Hair follicular keratinocyte (primary cell): ENCODE results near the gene PROSER3. TPM values are rescaled to one million over a fixed set of nuclear protein-coding genes. Genes with fewer than 3 reads are reported as not detected.

ENCODE experiments used
- total RNA-seq: library from RNA; depleted of rRNA; stranded (reverse); fragments of >200 nt; gene quantifications from 2 replicates; pipeline ENCODE4 v1.2.3, GENCODE V29; 2015

The PROSER3 gene
- total RNA-seq: 8.4 and 11.7 TPM in 2 replicates

DNA sequence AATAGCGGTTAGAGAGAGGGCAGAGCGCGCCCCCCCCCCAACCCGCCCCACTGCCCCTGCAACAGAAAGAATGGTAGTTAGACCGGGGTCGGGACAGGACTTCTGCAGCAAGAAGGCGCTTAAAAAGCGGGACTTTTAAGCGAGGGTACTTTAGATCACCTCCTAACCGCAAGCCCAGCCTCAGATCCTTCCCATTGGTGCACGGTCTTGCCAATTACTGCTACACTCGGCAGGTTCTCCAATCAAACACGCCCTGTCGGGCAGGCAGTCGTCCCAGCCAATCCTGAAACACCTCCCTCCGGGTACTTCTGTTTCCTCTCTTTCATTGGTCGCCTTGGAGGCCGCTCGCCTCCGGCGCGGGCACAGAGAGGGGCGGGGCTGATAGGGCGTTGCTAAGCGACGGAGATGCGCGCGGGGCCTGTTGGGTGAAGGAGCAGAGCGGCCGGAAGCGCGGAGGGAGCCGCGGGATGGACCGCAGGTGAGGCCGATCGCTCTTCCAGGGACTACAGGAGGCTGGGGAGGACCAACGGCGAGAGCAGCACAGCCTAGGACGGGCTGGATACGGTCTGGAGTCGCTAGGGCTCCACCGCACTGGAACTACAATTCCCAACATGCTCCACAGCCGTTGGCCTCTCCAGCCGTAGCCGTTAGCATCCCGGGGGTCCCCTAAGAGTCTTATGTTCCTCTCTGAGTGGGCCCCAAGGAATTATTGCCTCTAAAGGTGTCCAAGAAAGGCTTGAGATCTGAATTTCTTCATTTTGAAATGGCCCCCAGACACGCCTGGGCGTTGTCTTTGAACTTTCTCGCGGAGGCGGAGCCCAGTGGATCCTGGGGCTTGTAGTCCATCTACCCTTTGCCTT, at the start of gene PROSER3:
Gene PROSER3, plus strand, starts transcription at position 428 of the 860 bp plus-strand sequence. Its CDS starts 40 bp downstream, at position 468.

GRCh38 chr19:35717665-35718344, 40.2 kb upstream of the PROSER3 start, which contains the start of gene KMT2B:
Gene KMT2B, plus strand, starts transcription at chr19:35718003. Its CDS starts 16 bp downstream, at chr19:35718019.

DNA sequence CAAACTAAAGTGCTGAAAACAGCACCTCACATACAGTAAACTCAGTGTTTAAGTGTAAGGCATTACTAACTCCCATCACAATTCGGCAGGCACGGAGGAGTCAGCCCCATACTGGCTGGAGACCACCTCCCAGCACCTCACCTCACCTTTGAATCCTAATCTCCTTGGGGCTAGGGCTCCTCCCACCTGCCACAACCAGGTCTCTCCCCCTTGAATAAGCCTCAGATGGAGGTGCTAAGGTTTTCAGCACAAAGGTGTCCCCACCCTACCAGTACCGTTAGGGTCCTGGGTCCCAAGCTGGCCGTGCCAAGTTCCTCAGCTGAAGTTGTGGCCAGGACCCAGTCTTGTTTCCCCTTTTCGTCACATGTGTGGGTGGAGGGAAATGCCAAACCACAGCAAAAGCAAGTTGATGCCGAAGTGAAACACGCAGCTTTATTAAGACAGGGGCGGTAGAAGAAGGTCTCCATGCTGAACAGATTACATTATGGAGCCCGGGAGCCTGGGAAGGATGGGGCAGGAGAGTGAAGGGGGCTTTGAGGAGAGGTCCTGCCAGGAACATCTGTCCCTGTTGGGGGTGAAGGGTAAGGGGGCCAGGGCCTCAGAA, 15.8 kb upstream of the PROSER3 start, which contains the start of gene IGFLR1:
Gene IGFLR1, minus strand, starts transcription at position 332 of the 604 bp plus-strand sequence. CDS start 1,272 bp downstream, outside the sequence.

GRCh38 chr19:35745328-35746086, 12.5 kb upstream of the PROSER3 start, which contains the start of the genes PSENEN and U2AF1L4:
Gene PSENEN, plus strand, starts transcription at chr19:35745651. Its CDS starts 280 bp downstream, at chr19:35745931.
Gene U2AF1L4, minus strand, starts transcription at chr19:35745418. Its CDS starts 27 bp downstream, at chr19:35745391.

DNA sequence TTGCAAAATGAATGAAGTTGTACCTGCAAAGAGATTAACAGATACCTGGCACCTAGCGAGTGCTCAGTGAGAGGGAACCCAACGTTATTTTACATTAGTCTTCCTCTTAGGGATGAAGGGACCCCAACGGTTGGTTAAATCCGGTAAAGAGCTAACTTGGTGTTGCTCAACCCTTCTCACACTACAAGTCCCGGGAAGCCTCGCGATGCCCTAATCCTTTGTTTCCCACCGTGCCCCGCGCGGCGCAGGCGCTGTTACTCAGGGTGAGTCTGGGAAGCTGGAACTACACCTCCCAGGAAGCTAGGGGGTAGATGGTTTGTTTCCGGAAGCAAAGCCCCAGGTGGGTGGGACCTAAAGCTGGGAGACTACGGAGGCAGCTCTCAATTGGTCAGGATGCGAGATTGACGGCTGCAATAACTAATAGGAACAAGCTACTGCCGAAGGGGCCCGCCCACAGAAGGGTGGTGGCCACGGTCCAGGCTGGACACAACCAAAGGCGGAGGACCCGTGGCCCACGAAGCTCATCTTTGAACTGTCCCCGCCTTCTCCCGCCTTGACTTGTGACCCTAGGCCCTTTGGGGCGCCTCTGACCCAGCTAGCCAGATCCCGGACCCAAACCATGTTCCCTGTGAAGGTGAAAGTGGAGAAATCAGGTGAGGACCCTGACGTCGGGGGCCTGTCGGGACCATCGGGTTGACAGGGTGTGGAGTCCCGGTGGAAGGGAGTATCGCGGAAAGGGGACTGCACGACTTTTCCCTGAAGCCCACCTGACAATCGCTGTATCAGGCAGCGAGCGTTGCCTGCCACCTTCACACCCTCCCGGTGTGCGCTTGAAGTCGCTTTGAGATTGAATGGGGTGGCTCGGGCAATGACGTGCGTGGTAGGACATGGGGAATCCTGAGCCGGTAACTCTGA, 9.6 kb upstream of the PROSER3 start, which contains the start of gene LIN37:
Gene LIN37, plus strand, starts transcription at position 471 of the 915 bp plus-strand sequence. Its CDS starts 149 bp downstream, at position 620.

DNA sequence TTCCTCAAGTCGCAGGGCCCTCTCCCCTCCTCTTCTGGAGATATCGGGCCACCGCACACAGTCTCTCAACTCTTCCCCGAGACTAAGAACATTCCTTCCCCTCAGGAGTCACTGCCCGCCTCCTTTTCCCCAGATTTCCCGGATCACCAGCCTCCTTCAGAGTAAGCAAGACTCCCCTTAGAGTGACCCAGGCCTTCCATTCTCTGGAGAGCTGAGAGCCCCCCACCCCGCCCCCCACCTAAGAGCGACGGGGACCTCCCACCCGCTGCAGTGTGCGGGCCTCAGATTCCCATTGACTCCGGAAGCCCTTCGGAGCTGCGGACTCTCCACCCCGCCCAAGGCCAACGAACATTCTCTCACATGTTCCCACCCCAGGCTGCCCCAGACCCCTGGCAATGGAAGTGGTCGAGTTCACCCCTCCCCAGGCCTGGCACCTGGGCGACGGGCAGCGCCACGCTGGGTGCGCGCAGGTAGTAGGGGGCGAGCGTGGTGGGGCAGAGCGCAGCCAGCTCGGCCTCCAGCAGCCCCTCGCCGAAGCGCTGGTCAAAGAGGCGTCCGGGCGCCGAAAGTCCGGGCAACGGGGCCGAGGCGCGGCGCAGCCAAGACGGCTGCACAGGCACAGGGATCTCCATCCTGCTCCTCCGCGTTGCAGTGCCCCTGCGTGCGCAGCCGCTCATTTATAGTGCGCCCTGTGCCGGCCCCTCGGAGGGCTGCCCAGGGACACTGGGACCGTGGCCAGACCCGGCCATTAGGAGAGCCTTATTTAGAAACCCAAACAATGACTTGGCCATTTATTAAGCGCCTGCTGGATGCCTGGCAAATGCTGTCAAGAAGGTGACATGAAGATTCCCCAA, 1.4 kb upstream of the PROSER3 start, which contains the start of gene HSPB6:
Gene HSPB6, minus strand, starts transcription at position 653 of the 854 bp plus-strand sequence. Its CDS starts 21 bp downstream, at position 632.

GRCh38 chr19:35775298-35776101, 17.5 kb downstream of the PROSER3 start, which contains the start of gene ARHGAP33:
Gene ARHGAP33, plus strand, starts transcription at chr19:35775564. Its CDS starts 95 bp downstream, at chr19:35775659.

GRCh38 chr19:35812220-35813042, 54.5 kb downstream of the PROSER3 start, which contains the start of gene PRODH2:
Gene PRODH2, minus strand, starts transcription at chr19:35812845. Its CDS starts 40 bp downstream, at chr19:35812805.

Other genes starting within 250 kb of the PROSER3 start
- 317 and 408 TPM in 2 replicates for gene DMKN, start 244.5 kb upstream of the PROSER3 start, total RNA-seq
- 1.1 and 3.4 TPM in 2 replicates for gene SBSN, start 229.9 kb upstream of the PROSER3 start, total RNA-seq
- not detected in 2 replicates for gene GAPDHS, start 224.7 kb upstream of the PROSER3 start, total RNA-seq
- gene TMEM147, start 212.6 kb upstream of the PROSER3 start, total RNA-seq: 127 and 137 TPM in 2 replicates
- gene ATP4A, start 194.5 kb upstream of the PROSER3 start, total RNA-seq: not detected in 2 replicates
- not detected in 2 replicates for gene PMIS2, start 172.0 kb upstream of the PROSER3 start, total RNA-seq
- 11.0 and 13.1 TPM in 2 replicates for gene HAUS5, start 145.4 kb upstream of the PROSER3 start, total RNA-seq
- 75.7 and 96.4 TPM in 2 replicates for gene RBM42, start 129.1 kb upstream of the PROSER3 start, total RNA-seq
- 0.23 and 3.9 TPM in 2 replicates for gene ETV2, start 116.4 kb upstream of the PROSER3 start, total RNA-seq
- gene COX6B1, start 109.9 kb upstream of the PROSER3 start, total RNA-seq: 481 and 564 TPM in 2 replicates
- not detected in 2 replicates for gene UPK1A, start 91.7 kb upstream of the PROSER3 start, total RNA-seq
- not detected in 2 replicates for gene ZBTB32, start 53.6 kb upstream of the PROSER3 start, total RNA-seq
- gene KMT2B, start 40.2 kb upstream of the PROSER3 start, total RNA-seq: 6.4 and 13.0 TPM in 2 replicates
- 2.3 and 11.4 TPM in 2 replicates for gene IGFLR1, start 15.7 kb upstream of the PROSER3 start, total RNA-seq
- gene U2AF1L4, start 12.8 kb upstream of the PROSER3 start, total RNA-seq: 10.5 and 12.1 TPM in 2 replicates
- 28.4 and 34.8 TPM in 2 replicates for gene PSENEN, start 12.5 kb upstream of the PROSER3 start, total RNA-seq
- 7.6 and 49.7 TPM in 2 replicates for gene LIN37, start 9.6 kb upstream of the PROSER3 start, total RNA-seq
- gene HSPB6, start 1.1 kb upstream of the PROSER3 start, total RNA-seq: 0.15 TPM in 1 of 2 replicates, not detected in the other
- gene ARHGAP33, start 17.4 kb downstream of the PROSER3 start, total RNA-seq: 0.94 and 3.1 TPM in 2 replicates
- gene PRODH2, start 54.7 kb downstream of the PROSER3 start, total RNA-seq: not detected in 2 replicates
- gene NPHS1, start 94.3 kb downstream of the PROSER3 start, total RNA-seq: not detected in 2 replicates
- 0.08 and 0.23 TPM in 2 replicates for gene KIRREL2, start 98.7 kb downstream of the PROSER3 start, total RNA-seq
- gene APLP1, start 110.4 kb downstream of the PROSER3 start, total RNA-seq: 0.42 and 2.0 TPM in 2 replicates
- gene NFKBID, start 142.4 kb downstream of the PROSER3 start, total RNA-seq: 2.3 and 4.2 TPM in 2 replicates
- not detected in 2 replicates for gene HCST, start 144.4 kb downstream of the PROSER3 start, total RNA-seq
- gene TYROBP, start 150.1 kb downstream of the PROSER3 start, total RNA-seq: not detected in 2 replicates
- 9.1 and 12.7 TPM in 2 replicates for gene LRFN3, start 178.2 kb downstream of the PROSER3 start, total RNA-seq
- 27.0 and 50.8 TPM in 2 replicates for gene SDHAF1, start 237.0 kb downstream of the PROSER3 start, total RNA-seq